K562 (cell line): Measurements from ENCODE around the gene G2E3. TPM values are rescaled to one million over a fixed set of nuclear protein-coding genes. Genes with fewer than 3 reads are reported as not detected.
"Not testable (repeated sequence)": the region's sequence is repeated elsewhere in the genome, so short reads cannot be mapped to it uniquely, and the experiment has no call there.

Source experiments
- ATAC-seq: fragments of 200-7000 bp; cut with Tn5 transposase; 3 replicates; pipeline ENCODE4 v1.9.1; 2020; ENCODE audit warnings: moderate library complexity
- BruUV-seq: library from RNA; stranded (reverse); fragments of 400-500 nt; replicated peaks from 2 replicates; lab custom pipeline; 2021; lab: Mats Ljungman, UMichigan
- CTCF ChIA-PET: fragments of 300-600 bp; formaldehyde crosslinking; extraction: SDS; loops from one replicate; lab custom pipeline; 2021; ENCODE audit warnings: low intra/inter-chr PET ratio; lab: Yijun Ruan, JAX
- POLR2A ChIA-PET: fragments of 300-600, 350-650 bp; sonication (Branson Sonifier 250); formaldehyde crosslinking; extraction: SDS; loops from one replicate; lab custom pipeline; 2021; ENCODE audit warnings: antibody characterized with exemption, inconsistent platforms; lab: Yijun Ruan, JAX
- DNase-seq, 4 experiments: peaks; one replicate each; pipeline versions ENCODE4 v3.0.0 to v3.0.0-alpha.2; 2011 to 2018; ENCODE audit warnings: low spot score in 3 of 4, mixed read lengths in 3 of 4; ENCODE audit errors: extremely low read depth in 1 of 4
- FAIRE-seq: peaks from 2 replicates; lab custom pipeline; 2011; peaks lifted over from hg19 to GRCh38; lab: Jason Lieb, UNC
- H2AFZ ChIP-seq: 2 replicates; pipeline ENCODE4 v1.6.0; 2011; ENCODE audit warnings: low read depth, low read length, control low read depth, inconsistent platforms
- H3K27ac ChIP-seq: fragments of 200-600 bp; 3 replicates; pipeline ENCODE4 v1.8.0; 2011; ENCODE audit warnings: low read depth, mild to moderate bottlenecking, control low read depth, inconsistent platforms, low read length, moderate library complexity, mixed read lengths; ENCODE audit errors: extremely low read depth
- H3K27me3 ChIP-seq, 2 experiments: fragments of 300-600 bp in 1 of 2; 2 replicates in 1 of 2; 3 replicates in 1 of 2; pipeline versions ENCODE4 v1.6.0 to v1.8.0; 2011; ENCODE audit warnings: inconsistent platforms in 2 of 2, low read length in 2 of 2, mild to moderate bottlenecking in 1 of 2, mixed read lengths in 1 of 2, moderate library complexity in 1 of 2; ENCODE audit not compliant: control insufficient read depth in 2 of 2, insufficient read depth in 2 of 2
- H3K36me3 ChIP-seq: fragments of 300-600 bp; 3 replicates; pipeline ENCODE4 v1.8.0; 2011; ENCODE audit warnings: mild to moderate bottlenecking, low read length, inconsistent platforms; ENCODE audit not compliant: control insufficient read depth, insufficient read depth
- H3K4me1 ChIP-seq, 2 experiments: fragments of 200-600 bp in 1 of 2; replicated peaks in 1 of 2; 2 replicates in 1 of 2; 3 replicates in 1 of 2; pipeline versions ENCODE4 v1.5.1 to v1.8.0; 2011; ENCODE audit warnings: inconsistent platforms in 2 of 2, low read length in 2 of 2, mild to moderate bottlenecking in 1 of 2, mixed read lengths in 1 of 2, moderate library complexity in 1 of 2; ENCODE audit not compliant: control insufficient read depth in 2 of 2, insufficient read depth in 2 of 2
- H3K4me2 ChIP-seq: 2 replicates; pipeline ENCODE4 v1.6.1; 2011; ENCODE audit warnings: low read length, control low read depth, inconsistent platforms, mixed read lengths; ENCODE audit not compliant: insufficient read depth
- H3K4me3 ChIP-seq: fragments of 200-600 bp; sonication (generic), shearing (Covaris generic); 2 replicates; pipeline ENCODE4 v1.5.1; 2016; ENCODE audit warnings: control low read depth, inconsistent platforms
- H3K79me2 ChIP-seq: fragments of 200-600 bp; 3 replicates; pipeline ENCODE4 v1.8.0; 2011; ENCODE audit warnings: low read length, inconsistent platforms; ENCODE audit not compliant: control insufficient read depth, insufficient read depth
- H3K9ac ChIP-seq, 2 experiments: 2 replicates each; pipeline versions ENCODE4 v1.6.0 to v1.6.1; 2011; ENCODE audit warnings: low read depth in 2 of 2, low read length in 2 of 2, control low read depth in 1 of 2, inconsistent platforms in 1 of 2, mild to moderate bottlenecking in 1 of 2, mixed read lengths in 1 of 2; ENCODE audit not compliant: insufficient read depth in 1 of 2
- H3K9me1 ChIP-seq: one replicate; pipeline ENCODE4 v1.6.0; 2011; ENCODE audit warnings: inconsistent platforms, mild to moderate bottlenecking, low read length, moderate library complexity; ENCODE audit not compliant: control insufficient read depth, insufficient read depth
- H3K9me3 ChIP-seq: replicated peaks from 2 replicates; pipeline ENCODE4 v1.5.1; 2011; ENCODE audit warnings: low read depth, low read length, inconsistent platforms; ENCODE audit not compliant: control insufficient read depth, insufficient read depth
- H4K20me1 ChIP-seq: replicated peaks from 2 replicates; pipeline ENCODE4 v1.6.1; 2011; ENCODE audit warnings: low read length, inconsistent platforms, mixed read lengths; ENCODE audit not compliant: control insufficient read depth, insufficient read depth
- CHD2 ChIP-seq: IDR thresholded peaks from 2 replicates; pipeline ENCODE4 v1.6.1; 2011; ENCODE audit warnings: low read depth, low read length
- FOXM1 ChIP-seq, 2 experiments: fragments of 450-650 bp in 1 of 2; sonication (generic) in 1 of 2; formaldehyde crosslinking in 1 of 2; IDR thresholded peaks; 2 replicates each; pipeline versions ENCODE4 v1.6.1 to v1.9.0; 2017 to 2022; ENCODE audit warnings: low read depth in 2 of 2, mild to moderate bottlenecking in 2 of 2, missing genetic modification reagents in 1 of 2, moderate library complexity in 1 of 2
- HBP1 ChIP-seq: fragments of 450-650 bp; formaldehyde crosslinking; IDR thresholded peaks from 2 replicates; pipeline ENCODE4 v1.4.0; 2022; ENCODE audit warnings: missing genetic modification characterization
- NFYB ChIP-seq: IDR thresholded peaks from 2 replicates; pipeline ENCODE4 v1.6.1; 2011; ENCODE audit warnings: mild to moderate bottlenecking, moderate library complexity; ENCODE audit not compliant: insufficient read length; ENCODE audit errors: extremely low read depth
- POLR2A ChIP-seq: fragments of 450-650 bp; conservative IDR thresholded peaks from 2 replicates; pipeline ENCODE4 v1.6.1; 2016
- POU5F1 ChIP-seq: fragments of 150-350 bp; IDR thresholded peaks from 2 replicates; pipeline ENCODE4 v1.6.1; 2014; ENCODE audit warnings: borderline replicate concordance, low read length, low read depth, mild to moderate bottlenecking; ENCODE audit not compliant: partially characterized antibody
- PRMT5 ChIP-seq: sonication (generic); formaldehyde crosslinking; IDR thresholded peaks from 2 replicates; pipeline ENCODE4 v1.5.0; 2020; ENCODE audit warnings: missing genetic modification reagents
- SAFB ChIP-seq: fragments of 200-400 bp; formaldehyde crosslinking; IDR thresholded peaks from 2 replicates; pipeline ENCODE4 v1.6.1; 2017; ENCODE audit warnings: low read depth, low read length, borderline replicate concordance
- WGBS: fragments of 100-300 bp; shearing (Covaris generic); methylation state at CpG from one replicate; pipeline ENCODE4 v1.1.6; 2016; ENCODE audit warnings: low coverage, mixed read lengths; ENCODE audit not compliant: insufficient coverage; ENCODE audit errors: missing lambda C conversion rate; 5-methylcytosine and 5-hydroxymethylcytosine counted together
- in situ Hi-C: fragments of 300-500 bp; cut with MboI; formaldehyde crosslinking; loops from 4 replicates; pipeline ENCODE4 v1.15.0; 2018; ENCODE audit warnings: inconsistent platforms, mixed read lengths
- intact Hi-C: fragments of 100-400 bp; cut with micrococcal nuclease; formaldehyde crosslinking; loops from 2 replicates; pipeline ENCODE4 v1.14.2; 2022
- polyA plus RNA-seq, 8 experiments: library from polyadenylated mRNA; depleted of rRNA in 4 of 8; stranded (reverse) in 5 of 8; unstranded in 3 of 8; fragments of >200 nt; fragmentation: Nextera tagmentation in 2 of 8; fragmentation: Illumina TruSeq in 1 of 8; extraction: Ambion mirVana in 2 of 8; extraction: Trizol in 1 of 8; gene quantifications; 2 replicates each; pipeline versions ENCODE4 v1.2.1 to v1.2.3, GENCODE V29; 2011 to 2014; ENCODE audit warnings: inconsistent platforms in 1 of 8, missing spikeins in 1 of 8
- total RNA-seq, 7 experiments: library from RNA; depleted of rRNA in 6 of 7; stranded (reverse); fragments of >200 nt in 6 of 7; fragmentation: Illumina TruSeq in 2 of 7; extraction: Trizol in 2 of 7; gene quantifications; 2 replicates each; pipeline versions ENCODE4 v1.2.1 to v1.2.3, GENCODE V29; 2011 to 2021; ENCODE audit warnings: low replicate concordance in 1 of 7
- TF ChIP-seq, protein P1 (sequence below): sonication (generic); formaldehyde crosslinking; IDR thresholded peaks from 2 replicates; pipeline ENCODE4 v1.8.1; 2023; ENCODE audit warnings: mild to moderate bottlenecking, missing genetic modification reagents

Gene G2E3
- total and polyA plus RNA-seq, 9 of the 15 experiments (the other 6 are each of a cell fraction or from before 2014, with no cell fraction given) = 9.8 to 53.5 (median 24.7) TPM

DNA sequence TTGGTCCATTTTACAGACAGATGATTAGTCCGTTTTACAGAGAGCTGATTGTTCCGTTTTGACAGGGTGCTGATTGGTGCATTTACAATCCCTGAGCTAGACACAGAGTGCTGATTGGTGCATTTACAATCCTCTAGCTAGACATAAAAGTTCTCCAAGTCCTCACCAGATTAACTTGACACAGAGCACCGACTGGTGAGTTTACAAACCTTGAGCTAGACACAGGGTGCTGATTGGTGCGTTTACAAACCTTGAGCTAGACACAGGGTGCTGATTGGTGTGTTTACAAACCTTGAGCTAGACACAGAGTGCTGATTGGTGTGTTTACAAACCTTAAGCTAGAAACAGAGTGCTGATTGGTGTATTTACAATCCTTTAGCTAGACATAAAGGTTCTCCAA, 12.2 kb upstream of the G2E3 start:
- POLR2A ChIA-PET = interaction anchor here (0.6 to 0.7 kb wide), 2 partner anchors 14 to 728 kb away, joined by 3 to 4 read pairs; no protein-coding TSS in a partner anchor
- 14% methylated on average over 3 of the region's 4 CpGs for WGBS
- BruUV-seq, H3K27me3 ChIP-seq, H3K4me1 ChIP-seq, H3K27ac ChIP-seq, H3K79me2 ChIP-seq, H3K36me3 ChIP-seq, H4K20me1 ChIP-seq, H3K9ac ChIP-seq, H3K4me3 ChIP-seq, DNase-seq, H3K4me2 ChIP-seq, CTCF ChIA-PET, ATAC-seq, in situ Hi-C loops, FAIRE-seq, intact Hi-C loops, H3K9me3 ChIP-seq, H2AFZ ChIP-seq, H3K9me1 ChIP-seq: not testable (repeated sequence)
- TF ChIP-seq NFYB = peak; percentile 27

- no peak overlapping the region for H3K4me3 ChIP-seq
- no peak overlapping the region for H3K9ac ChIP-seq
- intact Hi-C loops (no loop called here), in situ Hi-C loops (no loop called here)
- POLR2A ChIA-PET = interaction anchor here (1.0 kb wide), 1 partner anchor 11 kb away, joined by 3 read pairs; the partner anchor contains the start of gene G2E3
- no peaks in the 10 kb centered on the region for H3K27me3 ChIP-seq
- H3K4me1 ChIP-seq = no peaks in the 10 kb centered on the region
- CTCF ChIA-PET = no interaction called here
- ATAC-seq (no peak), DNase-seq (no peak), FAIRE-seq (no peak)
- H3K27ac ChIP-seq = no peak overlapping the region
- H3K9me1 ChIP-seq = no peaks in the 10 kb centered on the region
- H3K79me2 ChIP-seq = no peaks in the 10 kb centered on the region
- WGBS = 47% methylated on average over 19 of the region's 40 CpGs
- no peaks in the 10 kb centered on the region for H3K9me3 ChIP-seq
- H2AFZ ChIP-seq = no peak overlapping the region
- no peaks in the 10 kb centered on the region for H4K20me1 ChIP-seq
- no peak overlapping the region for H3K4me2 ChIP-seq
- TF ChIP-seq, protein P1, sequence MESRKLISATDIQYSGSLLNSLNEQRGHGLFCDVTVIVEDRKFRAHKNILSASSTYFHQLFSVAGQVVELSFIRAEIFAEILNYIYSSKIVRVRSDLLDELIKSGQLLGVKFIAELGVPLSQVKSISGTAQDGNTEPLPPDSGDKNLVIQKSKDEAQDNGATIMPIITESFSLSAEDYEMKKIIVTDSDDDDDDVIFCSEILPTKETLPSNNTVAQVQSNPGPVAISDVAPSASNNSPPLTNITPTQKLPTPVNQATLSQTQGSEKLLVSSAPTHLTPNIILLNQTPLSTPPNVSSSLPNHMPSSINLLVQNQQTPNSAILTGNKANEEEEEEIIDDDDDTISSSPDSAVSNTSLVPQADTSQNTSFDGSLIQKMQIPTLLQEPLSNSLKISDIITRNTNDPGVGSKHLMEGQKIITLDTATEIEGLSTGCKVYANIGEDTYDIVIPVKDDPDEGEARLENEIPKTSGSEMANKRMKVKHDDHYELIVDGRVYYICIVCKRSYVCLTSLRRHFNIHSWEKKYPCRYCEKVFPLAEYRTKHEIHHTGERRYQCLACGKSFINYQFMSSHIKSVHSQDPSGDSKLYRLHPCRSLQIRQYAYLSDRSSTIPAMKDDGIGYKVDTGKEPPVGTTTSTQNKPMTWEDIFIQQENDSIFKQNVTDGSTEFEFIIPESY (CRISPR knock-in tag) = no peak
- TF ChIP-seq CHD2 (no peak), POLR2A (no peak), PRMT5 (no peak), SAFB (no peak), HBP1 (no peak), POU5F1 (no peak), FOXM1 (IDR thresholded peaks at IDR 0.05; ENCODE audit: low read depth) (no peak), FOXM1 (CRISPR knock-in tag; IDR thresholded peaks at IDR 0.05; ENCODE audit: low read depth) (no peak)
- H3K36me3 ChIP-seq = no peaks in the 10 kb centered on the region
- BruUV-seq = no TSS peak
These were observed 11.4 kb upstream of the G2E3 start for GRCh38 chr14:30547388-30548048.
